IPS-20b (cell line): ENCODE results near the gene SELENOH.
"Not testable (repeated sequence)": the region's sequence is repeated elsewhere in the genome, so short reads cannot be mapped to it uniquely, and the experiment has no call there.

ENCODE experiments used
- H3K27ac ChIP-seq: one replicate; pipeline ENCODE4 v1.5.1; 2013; ENCODE audit warnings: low read length
- H3K27me3 ChIP-seq: 2 replicates; pipeline ENCODE4 v1.6.1; 2013; ENCODE audit warnings: mild to moderate bottlenecking, low read length, inconsistent platforms; ENCODE audit not compliant: insufficient read depth
- H3K36me3 ChIP-seq: 2 replicates; pipeline ENCODE4 v1.6.1; 2013; ENCODE audit warnings: low read depth, mild to moderate bottlenecking, inconsistent platforms, low read length, moderate library complexity; ENCODE audit not compliant: insufficient read depth
- H3K4me1 ChIP-seq: 2 replicates; pipeline ENCODE4 v1.6.1; 2013; ENCODE audit warnings: mild to moderate bottlenecking, control low read depth, inconsistent platforms, low read length, moderate library complexity; ENCODE audit not compliant: insufficient read depth
- H3K4me3 ChIP-seq: 2 replicates; pipeline ENCODE4 v1.5.1; 2013; ENCODE audit warnings: mild to moderate bottlenecking, low read length, inconsistent platforms
- H3K9ac ChIP-seq: 2 replicates; pipeline ENCODE4 v1.6.1; 2013; ENCODE audit warnings: low read depth, mild to moderate bottlenecking, inconsistent platforms, low read length, moderate library complexity
- H3K9me3 ChIP-seq: 2 replicates; pipeline ENCODE4 v1.6.1; 2013; ENCODE audit warnings: mild to moderate bottlenecking, low read depth, low read length, inconsistent platforms; ENCODE audit not compliant: insufficient read depth

Gene SELENOH

GRCh38 chr11:57713835-57714234, 27.5 kb upstream of the SELENOH start:
- no peak overlapping the region for H3K27ac ChIP-seq

GRCh38 chr11:57716726-57717125, 24.6 kb upstream of the SELENOH start:
- not testable (repeated sequence) for H3K9ac ChIP-seq, H3K4me3 ChIP-seq, H3K9me3 ChIP-seq, H3K4me1 ChIP-seq, H3K27me3 ChIP-seq, H3K27ac ChIP-seq
- peaks cover 29% of the 10 kb centered on the region for H3K36me3 ChIP-seq

More at GRCh38 chr11:57713835-57714234, 27.5 kb upstream of the SELENOH start:
- peaks cover 10% of the 10 kb centered on the region for H3K36me3 ChIP-seq
- no peaks in the 10 kb centered on the region; the same call in 1 of the 2 replicates for H3K9me3 ChIP-seq
- H3K4me1 ChIP-seq = peaks cover 7% of the 10 kb centered on the region; the same call in 1 of the 2 replicates
- H3K9ac ChIP-seq = peak overlapping the region; percentile 98; the same call in 1 of the 2 replicates
- peak overlapping the region; percentile 98 for H3K4me3 ChIP-seq
- no peaks in the 10 kb centered on the region for H3K27me3 ChIP-seq

- no peaks in the 10 kb centered on the region for H3K9me3 ChIP-seq
- peaks cover 8% of the 10 kb centered on the region; the same call in 1 of the 2 replicates for H3K36me3 ChIP-seq
- no peak overlapping the region for H3K9ac ChIP-seq
- H3K27ac ChIP-seq = no peak overlapping the region
- H3K4me3 ChIP-seq = no peak overlapping the region
- H3K4me1 ChIP-seq = no peaks in the 10 kb centered on the region; the same call in 1 of the 2 replicates
- H3K27me3 ChIP-seq = no peaks in the 10 kb centered on the region
Measured at GRCh38 chr11:57727185-57727584, 14.1 kb upstream of the SELENOH start.

GRCh38 chr11:57728829-57729228, 12.5 kb upstream of the SELENOH start:
- peak overlapping the region; percentile 0; the same call in 1 of the 2 replicates for H3K4me3 ChIP-seq
- H3K36me3 ChIP-seq = no peaks in the 10 kb centered on the region; the same call in 1 of the 2 replicates
- H3K4me1 ChIP-seq = no peaks in the 10 kb centered on the region; the same call in 1 of the 2 replicates
- peak overlapping the region; percentile 2; the same call in 1 of the 2 replicates for H3K9ac ChIP-seq
- H3K27me3 ChIP-seq = no peaks in the 10 kb centered on the region
- H3K9me3 ChIP-seq = no peaks in the 10 kb centered on the region
- H3K27ac ChIP-seq = no peak overlapping the region

GRCh38 chr11:57729479-57729878, 11.8 kb upstream of the SELENOH start:
- Histone ChIP-seq H3K4me1 (no peaks in the 10 kb centered on the region; the same call in 1 of the 2 replicates), H3K9me3 (no peaks in the 10 kb centered on the region), H3K27me3 (no peaks in the 10 kb centered on the region), H3K9ac (peak overlapping the region; percentile 2; the same call in 1 of the 2 replicates), H3K27ac (no peak overlapping the region), H3K36me3 (no peaks in the 10 kb centered on the region; the same call in 1 of the 2 replicates), H3K4me3 (peak overlapping the region; percentile 0)

GRCh38 chr11:57732661-57733060, 8.6 kb upstream of the SELENOH start:
- Histone ChIP-seq H3K4me1 (peaks cover 10% of the 10 kb centered on the region; the same call in 1 of the 2 replicates), H3K4me3 (no peak overlapping the region), H3K9ac (no peak overlapping the region), H3K27ac (no peak overlapping the region), H3K27me3 (no peaks in the 10 kb centered on the region), H3K9me3 (no peaks in the 10 kb centered on the region), H3K36me3 (peaks cover 4% of the 10 kb centered on the region; the same call in 1 of the 2 replicates)

- Histone ChIP-seq H3K9me3 (no peaks in the 10 kb centered on the region), H3K4me3 (no peak overlapping the region), H3K27me3 (no peaks in the 10 kb centered on the region), H3K27ac (no peak overlapping the region), H3K9ac (no peak overlapping the region), H3K36me3 (peaks cover 35% of the 10 kb centered on the region), H3K4me1 (peaks cover 10% of the 10 kb centered on the region; the same call in 1 of the 2 replicates)
Measured at GRCh38 chr11:57735619-57736298, 5.5 kb upstream of the SELENOH start.

- Histone ChIP-seq H3K9me3 (no peaks in the 10 kb centered on the region), H3K27ac (peak overlapping the region; percentile 64)
Measured at GRCh38 chr11:57742087-57742452, 779 bp downstream of the SELENOH start.

GRCh38 chr11:57744357-57744756, 3.1 kb downstream of the SELENOH start:
- no peak overlapping the region for H3K4me3 ChIP-seq
- H3K27me3 ChIP-seq = no peaks in the 10 kb centered on the region
- H3K36me3 ChIP-seq = peaks cover 55% of the 10 kb centered on the region
- H3K9ac ChIP-seq = no peak overlapping the region
- no peak overlapping the region for H3K27ac ChIP-seq
- H3K4me1 ChIP-seq = 0 out of 2 replicates have a peak, but pooled peaks cover 5% of the 10 kb centered on the region
- H3K9me3 ChIP-seq = no peaks in the 10 kb centered on the region

More at GRCh38 chr11:57742087-57742452, 779 bp downstream of the SELENOH start:
- Histone ChIP-seq H3K27me3 (no peaks in the 10 kb centered on the region), H3K9ac (peak overlapping the region; percentile 97), H3K4me1 (0 out of 2 replicates have a peak, but pooled peaks cover 5% of the 10 kb centered on the region), H3K4me3 (peak overlapping the region; percentile 97), H3K36me3 (peaks cover 75% of the 10 kb centered on the region)

- Histone ChIP-seq H3K4me3 (no peak overlapping the region), H3K27ac (no peak overlapping the region), H3K9me3 (no peaks in the 10 kb centered on the region), H3K4me1 (0 out of 2 replicates have a peak, but pooled peaks cover 5% of the 10 kb centered on the region), H3K27me3 (no peaks in the 10 kb centered on the region), H3K36me3 (peaks cover 47% of the 10 kb centered on the region), H3K9ac (no peak overlapping the region)
Measured at GRCh38 chr11:57745206-57745605, 3.9 kb downstream of the SELENOH start.

GRCh38 chr11:57746920-57747319, 5.6 kb downstream of the SELENOH start:
- no peaks in the 10 kb centered on the region for H3K9me3 ChIP-seq
- no peak overlapping the region for H3K4me3 ChIP-seq
- peaks cover 41% of the 10 kb centered on the region for H3K36me3 ChIP-seq
- no peak overlapping the region for H3K9ac ChIP-seq
- H3K27ac ChIP-seq = no peak overlapping the region
- no peaks in the 10 kb centered on the region for H3K27me3 ChIP-seq
- 0 out of 2 replicates have a peak, but pooled peaks cover 5% of the 10 kb centered on the region for H3K4me1 ChIP-seq

- H3K4me1 ChIP-seq = no peaks in the 10 kb centered on the region
- H3K36me3 ChIP-seq = 0 out of 2 replicates have a peak, but pooled peaks cover 6% of the 10 kb centered on the region
- no peaks in the 10 kb centered on the region for H3K9me3 ChIP-seq
- H3K9ac ChIP-seq = no peak overlapping the region
- no peaks in the 10 kb centered on the region for H3K27me3 ChIP-seq
- H3K27ac ChIP-seq = no peak overlapping the region
- no peak overlapping the region for H3K4me3 ChIP-seq
Measured at GRCh38 chr11:57751176-57751575, 9.9 kb downstream of the SELENOH start.
